GM12892 (cell line): Measurements from ENCODE around the gene FZR1.

Source experiments
- DNase-seq: peaks from one replicate; pipeline ENCODE4 v3.0.0; 2011; ENCODE audit not compliant: insufficient read length
- FAIRE-seq: peaks from 2 replicates; lab custom pipeline; 2011; peaks lifted over from hg19 to GRCh38; lab: Jason Lieb, UNC
- POLR2A ChIP-seq: IDR thresholded peaks from 2 replicates; pipeline ENCODE4 v1.6.1; 2011; ENCODE audit warnings: low read depth, low read length, control low read depth
- POLR2AphosphoS5 ChIP-seq: IDR thresholded peaks from 2 replicates; pipeline ENCODE4 v1.6.1; 2011; ENCODE audit warnings: low read depth, low read length, control low read depth
- TAF1 ChIP-seq: IDR thresholded peaks from 2 replicates; pipeline ENCODE4 v1.6.1; 2011; ENCODE audit warnings: low read depth, mild to moderate bottlenecking, control low read depth, low read length, borderline replicate concordance

Gene FZR1

GRCh38 chr19:3533033-3533432 lies 26.9 kb downstream of the FZR1 start:
- FAIRE-seq (no peak), DNase-seq (no peak)
- TF ChIP-seq POLR2AphosphoS5: no peak
- TF ChIP-seq POLR2A: no peak
- no peak for TF ChIP-seq TAF1

DNA sequence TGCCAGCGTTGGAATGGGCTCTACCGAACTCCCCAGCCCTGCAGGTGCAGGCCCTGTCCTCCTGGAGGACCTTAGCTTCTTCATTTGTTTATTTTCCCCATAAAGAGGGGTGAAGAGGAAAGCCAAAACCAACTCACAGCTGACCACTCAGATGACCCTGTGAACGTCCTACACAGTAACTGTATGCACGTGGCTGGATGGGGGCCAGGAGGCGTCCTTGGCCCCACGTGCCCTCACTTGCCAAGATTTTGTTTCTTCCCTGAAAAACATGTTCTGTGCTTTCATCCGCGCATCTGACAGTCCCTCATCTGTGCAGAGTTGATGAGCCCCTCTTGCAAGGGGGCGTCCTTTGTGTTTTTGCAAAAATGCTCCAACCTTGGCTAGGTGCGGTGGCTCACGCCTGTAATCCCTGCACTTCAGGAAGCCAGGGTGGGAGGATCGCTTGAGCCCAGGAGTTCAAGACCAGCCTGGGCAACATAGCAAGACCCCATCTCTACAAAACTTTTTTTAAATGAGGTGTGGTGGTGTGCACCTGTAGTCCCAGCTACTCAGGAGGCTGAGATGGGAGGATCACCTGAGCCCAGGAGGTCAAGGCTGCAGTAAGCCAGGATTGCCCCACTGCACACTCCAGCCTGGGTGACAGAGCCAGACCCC lies 27.6 kb downstream of the FZR1 start:
- TF ChIP-seq POLR2AphosphoS5 (no peak), TAF1 (no peak), POLR2A (no peak)
- DNase-seq (no peak), FAIRE-seq (no peak)

DNA sequence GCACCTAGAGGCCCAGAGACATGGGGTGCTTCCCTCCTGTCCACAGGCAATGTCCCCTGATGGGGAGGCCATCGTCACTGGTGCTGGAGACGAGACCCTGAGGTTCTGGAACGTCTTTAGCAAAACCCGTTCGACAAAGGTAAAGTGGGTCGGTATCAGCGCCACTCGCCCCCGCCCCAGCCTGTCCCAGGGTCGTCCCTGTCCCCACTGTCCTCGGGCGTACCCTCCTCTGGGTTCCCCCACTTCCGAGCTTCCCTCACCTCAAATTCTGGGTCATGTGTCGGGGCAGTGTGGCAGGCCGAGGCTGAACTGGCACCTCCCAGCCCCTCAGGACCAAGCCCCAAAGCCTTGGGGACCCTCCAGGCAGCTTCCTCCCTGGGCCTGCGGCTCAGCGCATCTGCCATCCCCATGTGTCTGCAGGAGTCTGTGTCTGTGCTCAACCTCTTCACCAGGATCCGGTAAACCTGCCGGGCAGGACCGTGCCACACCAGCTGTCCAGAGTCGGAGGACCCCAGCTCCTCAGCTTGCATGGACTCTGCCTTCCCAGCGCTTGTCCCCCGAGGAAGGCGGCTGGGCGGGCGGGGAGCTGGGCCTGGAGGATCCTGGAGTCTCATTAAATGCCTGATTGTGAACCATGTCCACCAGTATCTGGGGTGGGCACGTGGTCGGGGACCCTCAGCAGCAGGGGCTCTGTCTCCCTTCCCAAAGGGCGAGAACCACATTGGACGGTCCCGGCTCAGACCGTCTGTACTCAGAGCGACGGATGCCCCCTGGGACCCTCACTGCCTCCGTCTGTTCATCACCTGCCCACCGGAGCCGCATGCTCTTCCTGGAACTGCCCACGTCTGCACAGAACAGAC lies 28.5 kb downstream of the FZR1 start:
- no peak for FAIRE-seq
- no peak for DNase-seq
- TF ChIP-seq POLR2AphosphoS5 (no peak), POLR2A (no peak), TAF1 (no peak)

DNA sequence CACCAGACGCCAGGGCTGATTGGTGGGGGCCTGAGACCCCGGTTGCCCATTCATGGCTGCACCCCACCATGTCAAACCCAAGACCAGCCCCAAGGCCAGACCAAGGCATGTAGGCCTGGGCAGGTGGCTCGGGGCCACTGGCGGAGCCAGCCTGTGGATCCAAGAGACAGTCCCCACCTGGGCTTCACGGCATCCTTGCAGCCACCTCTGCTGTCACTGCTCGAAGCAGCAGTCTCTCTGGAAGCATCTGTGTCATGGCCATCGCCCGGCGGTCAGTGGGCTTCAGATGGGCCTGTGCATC lies 29.1 kb downstream of the FZR1 start:
- no peak for TF ChIP-seq POLR2AphosphoS5
- no peak for TF ChIP-seq POLR2A
- no peak for TF ChIP-seq TAF1
- no peak for FAIRE-seq
- DNase-seq: no peak

- no peak for TF ChIP-seq POLR2A
- DNase-seq (no peak), FAIRE-seq (no peak)
Measured at GRCh38 chr19:3535563-3535965, 29.5 kb downstream of the FZR1 start.

DNA sequence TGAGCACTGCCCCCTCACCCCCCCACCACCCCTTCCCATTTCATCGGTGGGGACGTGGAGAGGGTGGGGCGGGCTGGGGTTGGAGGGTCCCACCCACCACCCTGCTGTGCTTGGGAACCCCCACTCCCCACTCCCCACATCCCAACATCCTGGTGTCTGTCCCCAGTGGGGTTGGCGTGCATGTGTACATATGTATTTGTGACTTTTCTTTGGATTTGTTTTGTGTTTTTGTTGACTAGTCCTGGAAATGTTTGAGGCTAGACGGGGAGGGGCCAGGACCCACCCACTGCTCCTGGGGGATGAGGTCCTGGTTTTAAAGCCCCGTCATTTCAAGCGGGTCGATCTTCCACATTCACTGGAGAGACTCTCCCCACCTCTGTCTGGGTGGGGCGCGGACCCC lies 29.9 kb downstream of the FZR1 start:
- DNase-seq (no peak), FAIRE-seq (no peak)
- no peak for TF ChIP-seq POLR2AphosphoS5
- no peak for TF ChIP-seq TAF1
- no peak for TF ChIP-seq POLR2A

GRCh38 chr19:3536429-3537100 lies 30.5 kb downstream of the FZR1 start:
- no peak for DNase-seq
- TF ChIP-seq POLR2AphosphoS5 (no peak), TAF1 (no peak), POLR2A (no peak)
- no peak for FAIRE-seq

DNA sequence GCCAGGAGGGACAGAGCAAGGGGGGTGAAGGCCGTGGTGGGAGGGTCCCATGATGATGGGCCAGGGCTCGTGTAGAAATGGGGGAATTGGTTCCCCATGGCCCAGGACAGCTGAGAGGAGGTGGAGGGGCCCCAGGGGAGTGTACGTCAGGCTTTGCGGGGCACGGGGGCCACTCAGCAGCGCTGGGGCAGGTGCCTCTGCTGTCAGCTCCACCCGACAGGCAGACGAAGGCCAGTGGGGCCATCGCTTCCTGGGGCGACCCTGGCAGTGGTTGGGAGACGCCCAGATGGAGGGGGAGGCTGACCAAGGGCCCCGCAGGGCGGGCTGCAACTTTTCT lies 31.0 kb downstream of the FZR1 start:
- TF ChIP-seq TAF1 (no peak), POLR2AphosphoS5 (no peak), POLR2A (no peak)
- FAIRE-seq: no peak
- no peak for DNase-seq

- DNase-seq (no peak), FAIRE-seq (no peak)
- TF ChIP-seq POLR2A: no peak
- no peak for TF ChIP-seq TAF1
- no peak for TF ChIP-seq POLR2AphosphoS5
Measured at GRCh38 chr19:3537438-3538240, 31.5 kb downstream of the FZR1 start.

DNA sequence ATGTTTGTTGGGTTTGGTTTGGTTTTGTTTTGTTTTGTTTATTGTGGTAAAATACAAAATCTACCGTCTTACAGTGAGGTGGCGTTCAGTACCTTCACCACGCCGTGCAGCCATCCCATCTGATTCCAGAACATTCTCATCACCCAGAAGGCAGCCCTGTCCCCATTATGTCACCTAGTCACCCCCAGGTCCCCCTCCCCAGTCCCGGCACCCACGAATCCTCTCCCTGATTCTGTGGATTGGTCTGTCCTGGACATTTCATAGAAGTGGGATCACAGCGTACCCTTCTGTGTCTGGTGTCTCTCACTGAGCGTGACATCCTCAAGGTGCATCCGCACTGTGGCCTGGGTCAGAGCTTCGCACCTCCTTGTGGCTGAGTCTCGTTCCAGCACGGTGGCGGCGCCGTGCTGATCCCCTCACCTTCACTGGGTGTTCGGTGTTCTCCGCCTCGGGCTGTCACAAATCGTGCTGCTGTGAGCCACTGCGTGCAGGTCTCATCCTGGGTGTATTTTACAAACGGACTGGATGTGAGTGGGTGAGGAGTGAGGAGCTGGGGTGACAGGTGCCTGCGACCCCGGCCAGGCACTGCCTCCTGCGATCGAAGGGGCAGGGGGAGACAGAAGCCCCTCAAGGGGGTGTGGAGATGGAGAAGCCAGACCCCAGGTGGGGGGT lies 32.3 kb downstream of the FZR1 start:
- FAIRE-seq: no peak
- no peak for DNase-seq
- TF ChIP-seq POLR2A (no peak), TAF1 (no peak), POLR2AphosphoS5 (no peak)
